WTC11 (cell line): ENCODE data around the gene ZMIZ2.

Experiments
- ATF1 ChIP-seq: sonication (generic); formaldehyde crosslinking; IDR thresholded peaks from 2 replicates; pipeline ENCODE4 v1.8.1; 2023; ENCODE audit warnings: mild to moderate bottlenecking, moderate library complexity, missing genetic modification reagents
- FOXK1 ChIP-seq: sonication (generic); formaldehyde crosslinking; IDR thresholded peaks from 2 replicates; pipeline ENCODE4 v1.8.0; 2022; ENCODE audit warnings: mild to moderate bottlenecking, moderate library complexity, missing genetic modification reagents
- GTF2I ChIP-seq: fragments of 250-450 bp; sonication (Bioruptor Pico); conservative IDR thresholded peaks from 2 replicates; pipeline ENCODE4 v1.4.0; 2021; ENCODE audit warnings: mild to moderate bottlenecking
- SP1 ChIP-seq: sonication (generic); formaldehyde crosslinking; conservative IDR thresholded peaks from 2 replicates; pipeline ENCODE4 v1.8.1; 2022; ENCODE audit warnings: missing genetic modification reagents
- TCF7 ChIP-seq: sonication (generic); formaldehyde crosslinking; IDR thresholded peaks from 2 replicates; pipeline ENCODE4 v1.8.0; 2022; ENCODE audit warnings: mild to moderate bottlenecking, low read depth, missing genetic modification reagents, moderate library complexity
- TF ChIP-seq, protein P1 (sequence below): fragments of 200-600 bp; IDR thresholded peaks from 2 replicates; pipeline ENCODE4 v1.8.0; 2022; ENCODE audit warnings: antibody characterized with exemption
- TF ChIP-seq, protein P2 (sequence below): sonication (generic); formaldehyde crosslinking; IDR thresholded peaks from 2 replicates; pipeline ENCODE4 v1.8.0; 2022; ENCODE audit warnings: mild to moderate bottlenecking, missing genetic modification reagents
- TF ChIP-seq, protein P3 (sequence below): sonication (generic); formaldehyde crosslinking; IDR thresholded peaks from 2 replicates; pipeline ENCODE4 v1.8.0; 2023; ENCODE audit warnings: missing genetic modification reagents, mild to moderate bottlenecking, borderline replicate concordance

DNA sequence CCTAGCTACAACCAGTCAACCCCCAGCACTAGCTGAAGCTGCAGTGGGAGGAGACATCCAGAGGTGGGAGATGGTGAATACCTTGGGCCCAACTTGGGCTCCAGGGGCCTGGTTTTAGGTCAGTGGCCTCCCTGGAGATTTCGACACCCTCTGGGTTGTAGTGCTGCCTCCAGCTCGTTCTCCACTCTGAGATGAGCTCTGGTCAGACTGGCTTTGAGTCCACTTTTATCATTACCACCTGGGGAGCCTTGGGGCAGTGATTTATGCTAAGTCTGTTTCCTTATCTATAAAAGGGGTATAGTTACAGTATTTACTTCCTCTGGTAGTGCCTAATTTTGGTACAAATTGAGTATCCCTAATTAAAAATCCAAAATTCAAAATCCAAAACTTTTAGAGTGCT lies 70.6 kb downstream of the ZMIZ2 start:
- TF ChIP-seq, protein P1, sequence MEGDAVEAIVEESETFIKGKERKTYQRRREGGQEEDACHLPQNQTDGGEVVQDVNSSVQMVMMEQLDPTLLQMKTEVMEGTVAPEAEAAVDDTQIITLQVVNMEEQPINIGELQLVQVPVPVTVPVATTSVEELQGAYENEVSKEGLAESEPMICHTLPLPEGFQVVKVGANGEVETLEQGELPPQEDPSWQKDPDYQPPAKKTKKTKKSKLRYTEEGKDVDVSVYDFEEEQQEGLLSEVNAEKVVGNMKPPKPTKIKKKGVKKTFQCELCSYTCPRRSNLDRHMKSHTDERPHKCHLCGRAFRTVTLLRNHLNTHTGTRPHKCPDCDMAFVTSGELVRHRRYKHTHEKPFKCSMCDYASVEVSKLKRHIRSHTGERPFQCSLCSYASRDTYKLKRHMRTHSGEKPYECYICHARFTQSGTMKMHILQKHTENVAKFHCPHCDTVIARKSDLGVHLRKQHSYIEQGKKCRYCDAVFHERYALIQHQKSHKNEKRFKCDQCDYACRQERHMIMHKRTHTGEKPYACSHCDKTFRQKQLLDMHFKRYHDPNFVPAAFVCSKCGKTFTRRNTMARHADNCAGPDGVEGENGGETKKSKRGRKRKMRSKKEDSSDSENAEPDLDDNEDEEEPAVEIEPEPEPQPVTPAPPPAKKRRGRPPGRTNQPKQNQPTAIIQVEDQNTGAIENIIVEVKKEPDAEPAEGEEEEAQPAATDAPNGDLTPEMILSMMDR, result no peak
- TF ChIP-seq ATF1 (CRISPR knock-in tag) (no peak), GTF2I (CRISPR knock-in tag) (no peak), SP1 (CRISPR knock-in tag) (no peak), FOXK1 (CRISPR knock-in tag) (no peak), TCF7 (CRISPR knock-in tag) (no peak)
- TF ChIP-seq, protein P2, sequence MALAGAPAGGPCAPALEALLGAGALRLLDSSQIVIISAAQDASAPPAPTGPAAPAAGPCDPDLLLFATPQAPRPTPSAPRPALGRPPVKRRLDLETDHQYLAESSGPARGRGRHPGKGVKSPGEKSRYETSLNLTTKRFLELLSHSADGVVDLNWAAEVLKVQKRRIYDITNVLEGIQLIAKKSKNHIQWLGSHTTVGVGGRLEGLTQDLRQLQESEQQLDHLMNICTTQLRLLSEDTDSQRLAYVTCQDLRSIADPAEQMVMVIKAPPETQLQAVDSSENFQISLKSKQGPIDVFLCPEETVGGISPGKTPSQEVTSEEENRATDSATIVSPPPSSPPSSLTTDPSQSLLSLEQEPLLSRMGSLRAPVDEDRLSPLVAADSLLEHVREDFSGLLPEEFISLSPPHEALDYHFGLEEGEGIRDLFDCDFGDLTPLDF, result no peak
- TF ChIP-seq, protein P3, sequence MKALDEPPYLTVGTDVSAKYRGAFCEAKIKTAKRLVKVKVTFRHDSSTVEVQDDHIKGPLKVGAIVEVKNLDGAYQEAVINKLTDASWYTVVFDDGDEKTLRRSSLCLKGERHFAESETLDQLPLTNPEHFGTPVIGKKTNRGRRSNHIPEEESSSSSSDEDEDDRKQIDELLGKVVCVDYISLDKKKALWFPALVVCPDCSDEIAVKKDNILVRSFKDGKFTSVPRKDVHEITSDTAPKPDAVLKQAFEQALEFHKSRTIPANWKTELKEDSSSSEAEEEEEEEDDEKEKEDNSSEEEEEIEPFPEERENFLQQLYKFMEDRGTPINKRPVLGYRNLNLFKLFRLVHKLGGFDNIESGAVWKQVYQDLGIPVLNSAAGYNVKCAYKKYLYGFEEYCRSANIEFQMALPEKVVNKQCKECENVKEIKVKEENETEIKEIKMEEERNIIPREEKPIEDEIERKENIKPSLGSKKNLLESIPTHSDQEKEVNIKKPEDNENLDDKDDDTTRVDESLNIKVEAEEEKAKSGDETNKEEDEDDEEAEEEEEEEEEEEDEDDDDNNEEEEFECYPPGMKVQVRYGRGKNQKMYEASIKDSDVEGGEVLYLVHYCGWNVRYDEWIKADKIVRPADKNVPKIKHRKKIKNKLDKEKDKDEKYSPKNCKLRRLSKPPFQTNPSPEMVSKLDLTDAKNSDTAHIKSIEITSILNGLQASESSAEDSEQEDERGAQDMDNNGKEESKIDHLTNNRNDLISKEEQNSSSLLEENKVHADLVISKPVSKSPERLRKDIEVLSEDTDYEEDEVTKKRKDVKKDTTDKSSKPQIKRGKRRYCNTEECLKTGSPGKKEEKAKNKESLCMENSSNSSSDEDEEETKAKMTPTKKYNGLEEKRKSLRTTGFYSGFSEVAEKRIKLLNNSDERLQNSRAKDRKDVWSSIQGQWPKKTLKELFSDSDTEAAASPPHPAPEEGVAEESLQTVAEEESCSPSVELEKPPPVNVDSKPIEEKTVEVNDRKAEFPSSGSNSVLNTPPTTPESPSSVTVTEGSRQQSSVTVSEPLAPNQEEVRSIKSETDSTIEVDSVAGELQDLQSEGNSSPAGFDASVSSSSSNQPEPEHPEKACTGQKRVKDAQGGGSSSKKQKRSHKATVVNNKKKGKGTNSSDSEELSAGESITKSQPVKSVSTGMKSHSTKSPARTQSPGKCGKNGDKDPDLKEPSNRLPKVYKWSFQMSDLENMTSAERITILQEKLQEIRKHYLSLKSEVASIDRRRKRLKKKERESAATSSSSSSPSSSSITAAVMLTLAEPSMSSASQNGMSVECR (CRISPR knock-in tag), result no peak
